ENCODE results near the gene ZDHHC14.
"Not testable (repeated sequence)": the region's sequence is repeated elsewhere in the genome, so short reads cannot be mapped to it uniquely, and the experiment has no call there.

The ZDHHC14 gene

GRCh38 chr6:157695301-157696040, 314.5 kb downstream of the ZDHHC14 start:
- H3K4me3 ChIP-seq (ENCODE audit: low read depth, low read length), result no peak overlapping the region
- TF ChIP-seq CTCF (IDR thresholded peaks at IDR 0.05; ENCODE audit: insufficient read depth, low read depth, low read length, missing control alignments), result no peak
- DNase-seq (ENCODE audit: low read depth), result no peak

DNA sequence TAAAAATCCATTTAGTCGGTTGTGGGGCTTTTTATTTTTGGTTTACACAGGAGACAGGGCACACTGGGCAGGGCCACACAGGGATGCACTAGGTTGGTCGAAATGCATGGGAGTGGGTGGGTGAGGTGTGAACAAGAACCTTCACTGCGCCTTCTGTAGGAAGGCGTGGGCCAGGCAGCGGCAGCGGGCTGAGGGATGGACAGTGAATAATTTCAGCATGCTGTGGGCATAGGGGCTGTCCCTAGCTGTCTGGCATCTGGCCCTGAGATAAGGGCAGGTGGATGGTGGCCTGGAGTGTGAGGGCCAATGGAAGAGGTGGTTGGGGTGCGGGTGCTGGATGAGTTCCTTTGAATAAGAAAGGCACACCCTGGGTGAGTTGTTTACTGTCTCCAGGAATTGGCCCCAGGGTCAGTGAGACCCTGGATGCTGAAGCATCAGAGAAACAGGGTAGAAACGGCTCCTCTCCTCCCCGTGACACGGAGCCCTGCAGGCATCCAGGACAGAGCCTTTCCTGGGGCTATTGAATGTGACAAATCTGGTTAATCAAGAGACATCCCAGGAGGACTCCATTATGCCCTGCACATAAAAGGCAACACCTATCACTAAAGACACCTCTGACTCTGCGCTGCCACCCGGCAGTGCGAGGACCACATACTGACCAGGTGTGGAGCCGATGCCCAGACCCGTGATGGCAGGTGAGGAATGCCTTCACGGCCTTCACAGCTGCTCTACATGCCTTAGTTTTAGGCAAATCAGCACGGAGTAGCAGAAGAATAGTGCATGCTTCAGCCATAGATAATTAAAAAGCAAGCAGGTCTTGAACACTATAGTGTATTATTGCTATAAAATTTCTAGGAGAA, 319.0 kb downstream of the ZDHHC14 start:
- no peak for DNase-seq (ENCODE audit: low read depth)
- TF ChIP-seq CTCF (IDR thresholded peaks at IDR 0.05; ENCODE audit: insufficient read depth, low read depth, low read length, missing control alignments), result no peak
- no peak overlapping the region for H3K4me3 ChIP-seq (ENCODE audit: low read depth, low read length)

DNA sequence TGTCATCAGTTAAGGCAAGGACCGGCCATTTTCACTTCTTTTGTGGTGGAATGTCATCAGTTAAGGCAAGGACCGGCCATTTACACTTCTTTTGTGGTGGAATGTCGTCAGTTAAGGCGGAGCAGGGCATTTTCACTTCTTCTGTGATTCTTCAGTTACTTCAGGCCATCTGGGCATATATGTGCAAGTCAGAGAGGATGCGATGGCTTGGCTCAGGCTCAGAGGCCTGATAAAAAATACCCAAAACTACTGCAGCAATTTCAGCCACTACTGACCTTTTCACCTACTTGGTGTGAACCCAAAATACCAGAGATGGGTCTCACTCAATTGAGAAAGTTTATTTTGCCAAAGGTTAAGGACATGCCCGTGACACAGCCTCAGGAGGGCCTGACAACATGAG, 325.4 kb downstream of the ZDHHC14 start:
- not testable (repeated sequence) for DNase-seq (ENCODE audit: low read depth); H3K4me3 ChIP-seq (ENCODE audit: low read depth, low read length)

GRCh38 chr6:157706883-157707282, 325.9 kb downstream of the ZDHHC14 start:
- H3K4me3 ChIP-seq (ENCODE audit: low read depth, low read length), result no peak overlapping the region
- no peak for TF ChIP-seq CTCF (IDR thresholded peaks at IDR 0.05; ENCODE audit: insufficient read depth, low read depth, low read length, missing control alignments)
- DNase-seq (ENCODE audit: low read depth), result no peak

DNA sequence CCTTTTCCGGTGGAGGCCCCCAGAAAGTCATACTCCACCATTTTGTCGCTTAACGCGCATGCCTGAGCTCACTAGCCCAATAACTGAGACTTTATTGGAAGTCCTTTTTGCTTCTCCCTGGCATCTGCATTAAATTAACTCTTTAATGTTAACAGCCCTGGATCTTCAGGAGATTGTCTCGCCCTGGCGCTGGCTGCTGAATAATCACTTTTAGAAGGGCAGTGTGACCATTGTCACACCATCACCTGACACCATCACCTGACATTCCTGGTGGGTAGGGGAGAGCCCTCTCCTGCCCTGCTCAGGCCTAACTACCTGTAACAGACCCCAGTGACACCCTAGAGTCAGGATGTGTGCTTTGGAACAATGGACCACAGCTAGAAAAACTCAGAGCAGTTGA, 326.6 kb downstream of the ZDHHC14 start:
- no peak for TF ChIP-seq CTCF (IDR thresholded peaks at IDR 0.05; ENCODE audit: insufficient read depth, low read depth, low read length, missing control alignments)
- no peak for DNase-seq (ENCODE audit: low read depth)

GRCh38 chr6:157708239-157708638, 327.2 kb downstream of the ZDHHC14 start:
- H3K4me3 ChIP-seq (ENCODE audit: low read depth, low read length), result no peak overlapping the region
- DNase-seq (ENCODE audit: low read depth), result no peak
- no peak for TF ChIP-seq CTCF (IDR thresholded peaks at IDR 0.05; ENCODE audit: insufficient read depth, low read depth, low read length, missing control alignments)

More for the DNA sequence above, 326.6 kb downstream of the ZDHHC14 start:
- no peak overlapping the region for H3K4me3 ChIP-seq (ENCODE audit: low read depth, low read length)

DNA sequence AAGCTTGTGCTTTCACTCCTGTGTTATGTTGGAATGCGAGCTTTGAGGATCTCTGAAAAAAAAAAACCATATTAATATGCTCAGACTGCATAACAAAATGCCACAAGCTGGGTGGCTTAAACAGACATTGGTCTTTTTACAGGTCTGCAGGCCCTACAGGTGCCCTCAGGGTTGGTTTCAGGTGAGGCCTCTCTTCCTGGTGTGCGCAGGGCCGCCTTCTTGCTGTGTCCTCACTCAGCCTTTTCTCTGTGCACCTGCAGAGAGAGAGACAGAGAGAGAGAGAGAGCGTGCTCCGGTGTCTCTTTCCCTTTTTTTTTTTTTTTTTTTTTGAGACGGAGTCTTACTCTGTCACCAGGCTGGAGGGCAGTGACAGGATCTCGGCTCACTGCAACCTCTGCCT, 327.9 kb downstream of the ZDHHC14 start:
- no peak overlapping the region for H3K4me3 ChIP-seq (ENCODE audit: low read depth, low read length)
- DNase-seq (ENCODE audit: low read depth), result no peak
- no peak for TF ChIP-seq CTCF (IDR thresholded peaks at IDR 0.05; ENCODE audit: insufficient read depth, low read depth, low read length, missing control alignments)

All from GM12865 (cell line).